RPMI8226 (cell line): Measurements from ENCODE around the gene LMO4.
A peak's percentile ranks its signal among the peaks of the same experiment; 100 is the strongest.

Experiments used
- DNase-seq: peaks from one replicate; pipeline ENCODE4 v3.0.0-alpha.2; 2015

Gene LMO4

GRCh38 chr1:87329051-87329525 is 408 bp downstream of the LMO4 start:
- DNase-seq, result peak; percentile 49

- peak; percentile 42 for DNase-seq
Observed at GRCh38 chr1:87329526-87330056, 911 bp downstream of the LMO4 start.

GRCh38 chr1:87330057-87330884 is 1.6 kb downstream of the LMO4 start:
- peak; percentile 40 for DNase-seq

- DNase-seq, result peak; percentile 7
Observed at GRCh38 chr1:87330885-87331364, 2.2 kb downstream of the LMO4 start.

GRCh38 chr1:87331365-87332241 is 2.9 kb downstream of the LMO4 start:
- peak; percentile 69 for DNase-seq

GRCh38 chr1:87333692-87334347 is 5.1 kb downstream of the LMO4 start:
- DNase-seq, result no peak

- DNase-seq, result peak; percentile 27
Observed at GRCh38 chr1:87334351-87335174, 5.9 kb downstream of the LMO4 start.

GRCh38 chr1:87335175-87335884 is 6.7 kb downstream of the LMO4 start:
- DNase-seq, result peak; percentile 71

GRCh38 chr1:87336623-87337067 is 8.0 kb downstream of the LMO4 start:
- DNase-seq, result peak; percentile 46

GRCh38 chr1:87337606-87338005 is 8.9 kb downstream of the LMO4 start:
- DNase-seq, result no peak

GRCh38 chr1:87338566-87338965 is 9.9 kb downstream of the LMO4 start:
- DNase-seq, result no peak

GRCh38 chr1:87344231-87344630 is 15.6 kb downstream of the LMO4 start:
- DNase-seq, result no peak

GRCh38 chr1:87346130-87346814 is 17.6 kb downstream of the LMO4 start:
- no peak for DNase-seq

GRCh38 chr1:87348341-87349019 is 19.8 kb downstream of the LMO4 start:
- DNase-seq, result no peak

GRCh38 chr1:87349036-87349435 is 20.4 kb downstream of the LMO4 start:
- no peak for DNase-seq

- DNase-seq, result no peak
Observed at GRCh38 chr1:87355894-87356293, 27.2 kb downstream of the LMO4 start.

GRCh38 chr1:87356591-87356990 is 27.9 kb downstream of the LMO4 start:
- no peak for DNase-seq

GRCh38 chr1:87358219-87358618 is 29.5 kb downstream of the LMO4 start:
- no peak for DNase-seq

- no peak for DNase-seq
Observed at GRCh38 chr1:87359586-87359985, 30.9 kb downstream of the LMO4 start.
